ENCODE data around the gene FAM222B. TPM values are rescaled to one million over a fixed set of nuclear protein-coding genes. Genes with fewer than 3 reads are reported as not detected.

The FAM222B gene
- total and polyA plus RNA-seq, 2 of the 4 experiments (the other 2 are of a cell fraction), result 2.5 to 10.8 TPM

DNA sequence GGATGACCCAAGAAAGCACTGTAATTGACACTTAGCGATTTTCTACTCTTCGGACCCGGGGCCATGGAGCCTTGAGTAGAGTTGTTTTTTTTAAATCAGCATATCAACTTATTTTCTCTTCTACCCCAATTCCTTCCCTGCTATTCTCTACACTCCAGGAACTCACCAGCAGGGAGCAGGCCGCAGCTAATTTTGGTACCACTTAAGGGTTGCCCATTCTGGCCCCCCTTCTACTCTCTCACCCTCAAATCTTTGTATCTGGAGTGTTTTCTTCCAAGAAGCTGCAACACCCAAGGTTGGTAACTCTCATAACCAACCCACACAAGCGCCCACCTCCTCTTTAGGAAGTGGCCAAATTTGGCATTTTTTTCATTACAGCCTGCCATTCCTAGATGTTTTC, 6.7 kb upstream of the FAM222B start:
- no peak overlapping the region for H4K8ac ChIP-seq (ENCODE audit: low read depth in 2 of 2, low read length in 2 of 2)
- H2BK20ac ChIP-seq (ENCODE audit: low read depth, low read length), result no peak overlapping the region
- peaks cover 3% of the 10 kb centered on the region; the same call in 1 of the 2 replicates for H3K9me1 ChIP-seq (ENCODE audit: insufficient read depth, low read length)
- 100% methylated on average over 1 of the region's 5 CpGs; no CpG with 5 or more reads in 1 of the 2 experiments for WGBS, 2 experiments (ENCODE audit: extremely low coverage in 2 of 2, insufficient read length in 1 of 2)
- no TSS peak for BruUV-seq (replicated peaks)
- no peak overlapping the region for H2BK5ac ChIP-seq (ENCODE audit: low read depth, low read length, poor library complexity, severe bottlenecking)
- H2AFZ ChIP-seq (replicated peaks; ENCODE audit: low read length, poor library complexity), result no peak overlapping the region
- H3K4me1 ChIP-seq (ENCODE audit: control insufficient read depth, insufficient read depth, low read length), result no peaks in the 10 kb centered on the region
- H3K9ac ChIP-seq (ENCODE audit: low read depth, low read length), result no peak overlapping the region
- in situ Hi-C loops (cut with MboI; ENCODE audit: low sequenced_read_pairs) (no loop called here), intact Hi-C loops (cut with micrococcal nuclease) (no loop called here), dilution Hi-C loops (cut with HindIII; ENCODE audit: low sequenced_read_pairs, unreplicated experiment) (no loop called here)
- no peak overlapping the region for H3K14ac ChIP-seq (replicated peaks; ENCODE audit: low read depth, low read length)
- no peaks in the 10 kb centered on the region for H4K20me1 ChIP-seq (ENCODE audit: insufficient read depth, low read length)
- TF ChIP-seq FOS (IDR thresholded peaks at IDR 0.05; ENCODE audit: low read depth, low read length) (no peak), MAFK (IDR thresholded peaks at IDR 0.05; ENCODE audit: low read depth, low read length) (no peak), POLR2A (IDR thresholded peaks at IDR 0.05; ENCODE audit: low read depth, low read length) (no peak), SMC3 (IDR thresholded peaks at IDR 0.05; ENCODE audit: low read depth, low read length) (no peak), NFE2L2 (IDR thresholded peaks at IDR 0.05; ENCODE audit: low read depth, low read length) (no peak), CTCF (conservative IDR thresholded peaks at IDR 0.05; ENCODE audit: low read depth, low read length) (peak; percentile 17; the same call in 1 of the 2 replicates), RCOR1 (IDR thresholded peaks at IDR 0.05; ENCODE audit: insufficient replicate concordance, low read length) (no peak)
- TF ChIP-seq, protein P1, sequence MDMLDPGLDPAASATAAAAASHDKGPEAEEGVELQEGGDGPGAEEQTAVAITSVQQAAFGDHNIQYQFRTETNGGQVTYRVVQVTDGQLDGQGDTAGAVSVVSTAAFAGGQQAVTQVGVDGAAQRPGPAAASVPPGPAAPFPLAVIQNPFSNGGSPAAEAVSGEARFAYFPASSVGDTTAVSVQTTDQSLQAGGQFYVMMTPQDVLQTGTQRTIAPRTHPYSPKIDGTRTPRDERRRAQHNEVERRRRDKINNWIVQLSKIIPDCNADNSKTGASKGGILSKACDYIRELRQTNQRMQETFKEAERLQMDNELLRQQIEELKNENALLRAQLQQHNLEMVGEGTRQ (IDR thresholded peaks at IDR 0.05; ENCODE audit: low read depth, low read length), result no peak
- H3K23ac ChIP-seq (ENCODE audit: low read depth, low read length), result no peak overlapping the region
- no peak overlapping the region for H3K56ac ChIP-seq (ENCODE audit: extremely low read depth, insufficient read depth, low read length)
- H3K4me2 ChIP-seq (ENCODE audit: low read depth, low read length), result no peak overlapping the region
- ChIA-PET CTCF (interaction anchor here (0.6 to 1.5 kb wide), 2 partner anchors 10 to 62 kb away, joined by 3 to 4 read pairs; no protein-coding TSS in a partner anchor), POLR2A (ENCODE audit: unreplicated experiment) (no interaction called here)
- H3K18ac ChIP-seq (ENCODE audit: low read depth, low read length), result no peak overlapping the region
- H2BK15ac ChIP-seq (ENCODE audit: low read depth, low read length), result no peak overlapping the region
- no peak overlapping the region for H3K4me3 ChIP-seq (ENCODE audit: insufficient read depth, low read depth, low read length)
- no peak overlapping the region for H3K27ac ChIP-seq (ENCODE audit: insufficient read depth, low read length)
- no peaks in the 10 kb centered on the region; a peak in 1 of 4 replicates for H3K79me1 ChIP-seq (ENCODE audit: low read depth in 1 of 2, low read length in 2 of 2)
- H2AK9ac ChIP-seq (replicated peaks; ENCODE audit: low read depth, low read length, poor library complexity), result no peak overlapping the region
- no peak overlapping the region for H3K4ac ChIP-seq (ENCODE audit: low read depth, low read length)
- H4K5ac ChIP-seq (ENCODE audit: low read depth, low read length), result no peak overlapping the region
- H3K36me3 ChIP-seq (ENCODE audit: control insufficient read depth, insufficient read depth, low read length), result no peaks in the 10 kb centered on the region
- H2BK120ac ChIP-seq (ENCODE audit: low read depth, low read length), result no peak overlapping the region
- DNase-seq, result no peak
- no peak overlapping the region for H4K91ac ChIP-seq (ENCODE audit: insufficient read depth, low read depth, low read length)
- no peaks in the 10 kb centered on the region for H3K27me3 ChIP-seq (ENCODE audit: control insufficient read depth, insufficient read depth, low read length)
- no peak overlapping the region for H2AK5ac ChIP-seq (ENCODE audit: low read depth, low read length)
- no peak for ATAC-seq (ENCODE audit: low read depth)
- no peaks in the 10 kb centered on the region for H3K9me3 ChIP-seq (ENCODE audit: control insufficient read depth, insufficient read depth, low read length)

Data from IMR-90 (cell line).